Pons (tissue), 1 donor: Measurements from ENCODE around the gene SCCPDH.
"Not testable (repeated sequence)": the region's sequence is repeated elsewhere in the genome, so short reads cannot be mapped to it uniquely, and the experiment has no call there.

ENCODE experiments used
- DNase-seq: peaks from one replicate; pipeline ENCODE4 v3.0.0-alpha.2; 2016; ENCODE audit warnings: low spot score

Gene SCCPDH, protein sequence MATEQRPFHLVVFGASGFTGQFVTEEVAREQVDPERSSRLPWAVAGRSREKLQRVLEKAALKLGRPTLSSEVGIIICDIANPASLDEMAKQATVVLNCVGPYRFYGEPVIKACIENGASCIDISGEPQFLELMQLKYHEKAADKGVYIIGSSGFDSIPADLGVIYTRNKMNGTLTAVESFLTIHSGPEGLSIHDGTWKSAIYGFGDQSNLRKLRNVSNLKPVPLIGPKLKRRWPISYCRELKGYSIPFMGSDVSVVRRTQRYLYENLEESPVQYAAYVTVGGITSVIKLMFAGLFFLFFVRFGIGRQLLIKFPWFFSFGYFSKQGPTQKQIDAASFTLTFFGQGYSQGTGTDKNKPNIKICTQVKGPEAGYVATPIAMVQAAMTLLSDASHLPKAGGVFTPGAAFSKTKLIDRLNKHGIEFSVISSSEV

GRCh38 chr1:246724016-246724730 is at the start of gene SCCPDH:
Gene SCCPDH, plus strand, starts transcription at chr1:246724409. Its CDS starts 14 bp downstream, at chr1:246724423.
- peak; percentile 57 for DNase-seq

GRCh38 chr1:246677842-246678241 is 46.4 kb upstream of the SCCPDH start:
- DNase-seq = no peak

- no peak for DNase-seq
These were observed 45.1 kb upstream of the SCCPDH start for GRCh38 chr1:246678816-246679793.

GRCh38 chr1:246679794-246680177 is 44.4 kb upstream of the SCCPDH start:
- DNase-seq = no peak

- DNase-seq = no peak
These were observed 44.0 kb upstream of the SCCPDH start for GRCh38 chr1:246680190-246680589.

GRCh38 chr1:246680696-246681130 is 43.5 kb upstream of the SCCPDH start:
- no peak for DNase-seq

- DNase-seq = no peak
These were observed 42.0 kb upstream of the SCCPDH start for GRCh38 chr1:246681900-246682895.

DNA sequence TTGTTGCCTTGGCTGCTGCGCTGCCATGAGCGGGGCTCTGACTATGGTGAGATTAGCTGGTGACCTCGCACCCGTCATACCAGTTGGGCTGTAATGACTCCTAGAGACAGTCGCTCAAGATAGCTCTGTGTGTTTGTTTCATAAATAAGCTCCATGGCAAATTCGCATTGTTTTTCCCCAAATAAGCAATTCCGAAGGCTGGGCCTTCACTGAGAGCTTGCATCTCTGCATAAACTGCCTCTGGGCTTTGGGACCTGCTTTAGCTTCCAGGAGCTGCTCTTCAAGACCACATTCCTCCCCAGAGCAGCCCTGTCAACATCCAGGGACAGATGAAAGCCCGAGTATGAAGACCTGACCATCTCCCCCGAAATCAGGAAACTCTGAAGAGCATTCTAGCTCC is 40.7 kb upstream of the SCCPDH start:
- DNase-seq = no peak

- no peak for DNase-seq
These were observed 37.2 kb upstream of the SCCPDH start for GRCh38 chr1:246687002-246687401.

DNA sequence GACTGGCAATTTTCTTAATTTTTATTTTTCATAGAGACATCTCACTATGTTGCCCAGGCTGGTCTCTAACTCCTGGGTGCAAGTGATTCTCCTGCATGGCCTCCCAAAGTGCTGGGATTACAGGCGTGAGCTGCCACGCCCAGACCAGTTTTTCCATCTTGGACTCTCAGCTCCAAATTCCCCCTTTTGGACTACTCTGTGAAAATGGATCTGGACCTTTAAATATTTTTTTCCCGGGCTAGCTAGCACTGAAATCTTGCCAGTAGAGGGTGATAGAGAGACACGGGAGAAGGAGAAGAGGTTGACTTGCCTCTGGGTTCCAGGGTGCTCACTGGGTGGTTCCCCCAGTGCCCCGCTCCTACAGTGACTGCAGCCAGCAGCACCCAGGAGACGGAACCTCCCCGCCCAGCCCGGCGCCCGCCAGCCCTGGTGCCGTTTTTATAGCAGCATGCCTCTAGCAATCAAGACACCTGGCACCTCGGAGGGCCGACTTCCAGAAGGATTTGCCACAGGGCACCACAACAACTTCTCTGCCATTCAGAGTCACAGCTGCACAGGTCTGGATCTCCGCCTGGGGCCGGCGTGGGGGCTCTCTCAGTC is 34.7 kb upstream of the SCCPDH start:
- peak; percentile 86 for DNase-seq

- no peak for DNase-seq
These were observed 34.1 kb upstream of the SCCPDH start for GRCh38 chr1:246690100-246690499.

GRCh38 chr1:246691622-246692495 is 32.4 kb upstream of the SCCPDH start:
- DNase-seq = no peak

GRCh38 chr1:246694213-246694895 is 29.9 kb upstream of the SCCPDH start:
- DNase-seq = not testable (repeated sequence)

DNA sequence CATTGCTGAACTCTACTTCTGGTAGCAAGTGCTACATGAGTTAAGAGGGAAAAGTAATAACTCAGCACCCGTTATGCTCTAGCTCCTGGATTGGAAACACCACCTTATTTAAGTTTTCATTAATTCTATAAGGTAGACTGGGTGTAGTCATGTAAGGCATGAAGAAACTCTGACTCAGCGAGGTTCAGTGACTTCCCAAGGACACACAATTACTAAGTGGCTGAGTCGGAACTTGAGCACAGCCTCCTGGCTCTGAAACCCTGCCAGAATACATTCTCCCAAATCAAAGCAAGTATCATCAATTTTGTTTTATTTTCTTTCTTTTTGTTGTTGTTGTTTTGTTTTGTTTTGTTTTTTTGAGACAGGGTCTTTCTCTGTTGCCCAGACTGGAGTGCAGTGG is 29.1 kb upstream of the SCCPDH start:
- no peak for DNase-seq

- DNase-seq = no peak
These were observed 28.5 kb upstream of the SCCPDH start for GRCh38 chr1:246695666-246696065.

GRCh38 chr1:246698466-246699094 is 25.6 kb upstream of the SCCPDH start:
- no peak for DNase-seq

GRCh38 chr1:246699095-246699735 is 25.0 kb upstream of the SCCPDH start:
- peak; percentile 87 for DNase-seq

GRCh38 chr1:246703581-246703980 is 20.6 kb upstream of the SCCPDH start:
- no peak for DNase-seq
